ENCODE data around the gene KRTAP10-6.
"Not testable (repeated sequence)": the region's sequence is repeated elsewhere in the genome, so short reads cannot be mapped to it uniquely, and the experiment has no call there.

Gene KRTAP10-6

DNA sequence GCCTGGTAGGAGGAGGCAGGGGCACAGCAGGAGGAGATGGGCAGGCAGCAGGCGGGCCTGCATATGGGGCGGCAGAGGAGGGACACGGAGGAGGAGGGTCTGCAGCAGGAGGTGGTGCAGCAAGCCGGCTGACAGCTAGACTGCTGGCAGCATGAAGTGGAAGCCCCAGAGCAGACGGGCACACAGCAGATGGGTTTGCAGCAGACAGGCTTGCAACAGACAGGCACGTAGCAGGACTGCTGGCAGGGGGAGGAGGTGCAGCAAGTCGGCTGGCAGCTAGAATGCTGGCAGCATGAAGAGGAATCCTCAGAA lies 12.5 kb downstream of the KRTAP10-6 start:
- DNase-seq (ENCODE audit: insufficient read length, low spot score), result no peak
- no peak for FAIRE-seq

DNA sequence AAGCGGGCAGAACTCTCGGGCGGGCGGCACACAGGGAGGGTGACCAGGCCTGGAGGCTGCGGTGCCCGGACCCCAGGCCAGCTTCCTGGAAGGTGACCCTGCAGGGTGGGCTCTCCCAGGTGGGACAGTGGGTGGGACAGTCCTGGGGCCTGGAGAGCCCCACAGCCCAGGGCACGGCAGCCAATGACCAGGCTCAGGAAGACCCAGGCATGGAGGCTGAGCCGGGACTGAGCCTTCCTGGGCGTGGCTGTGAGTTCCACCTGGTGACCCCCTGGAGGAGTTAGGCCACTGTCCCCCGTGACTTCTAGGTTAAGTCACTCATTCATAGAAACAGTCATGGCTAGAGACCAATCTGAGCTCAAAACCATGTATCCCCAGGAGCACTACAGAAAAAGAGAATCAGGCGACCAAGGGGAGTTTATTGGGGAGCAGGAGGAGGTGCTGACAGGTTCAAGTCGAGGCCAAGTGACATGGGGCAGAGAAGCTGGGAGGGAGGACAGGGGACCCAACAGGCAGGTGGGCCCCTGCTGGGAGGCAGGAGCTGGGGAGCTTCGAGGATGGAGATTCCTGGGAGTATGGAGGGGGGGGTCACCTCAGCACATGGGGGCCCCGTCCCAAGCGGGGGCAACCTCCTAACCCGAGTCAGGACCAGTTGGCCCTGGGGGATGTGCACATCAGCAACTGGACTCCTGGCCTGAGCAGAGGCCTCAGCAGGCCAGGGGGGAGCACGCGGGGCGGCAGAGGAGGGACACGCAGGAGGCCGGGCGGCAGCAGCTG lies 13.1 kb downstream of the KRTAP10-6 start:
- no peak for FAIRE-seq

DNA sequence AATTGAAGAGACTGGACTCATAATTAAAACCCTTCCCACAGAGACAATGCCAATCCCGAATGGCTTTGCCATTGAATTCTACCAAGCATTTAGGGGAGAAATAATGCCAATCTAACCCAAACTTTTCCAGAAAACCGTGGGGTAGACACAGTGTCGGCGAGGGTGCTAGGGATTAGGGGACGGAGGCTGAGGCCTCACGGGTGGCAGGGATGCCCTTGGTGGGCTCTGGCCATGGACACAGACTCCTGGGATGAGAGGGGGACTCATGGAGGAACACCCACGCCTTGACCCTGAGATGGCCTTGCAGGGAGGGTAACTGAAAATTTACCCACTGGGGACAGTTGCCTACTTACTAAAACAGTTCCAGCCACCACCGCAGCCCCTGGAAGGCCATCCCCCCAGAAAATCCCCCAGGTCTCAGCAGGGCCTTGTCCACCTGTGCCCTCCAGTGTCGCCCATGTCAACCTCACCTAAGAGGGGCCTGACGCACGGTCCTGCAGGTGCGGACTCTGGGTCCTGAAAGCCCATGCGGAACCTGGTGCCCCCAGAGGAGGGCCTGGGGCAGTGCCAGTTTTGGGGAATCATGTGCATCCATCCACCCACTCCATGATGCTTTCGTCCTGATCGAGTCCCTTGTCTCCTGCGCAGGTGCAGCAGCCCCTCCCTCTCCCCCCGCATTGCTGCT lies 13.8 kb downstream of the KRTAP10-6 start:
- FAIRE-seq (no peak), DNase-seq (ENCODE audit: insufficient read length, low spot score) (no peak)

More for the DNA sequence above, 13.1 kb downstream of the KRTAP10-6 start:
- no peak for DNase-seq (ENCODE audit: insufficient read length, low spot score)

DNA sequence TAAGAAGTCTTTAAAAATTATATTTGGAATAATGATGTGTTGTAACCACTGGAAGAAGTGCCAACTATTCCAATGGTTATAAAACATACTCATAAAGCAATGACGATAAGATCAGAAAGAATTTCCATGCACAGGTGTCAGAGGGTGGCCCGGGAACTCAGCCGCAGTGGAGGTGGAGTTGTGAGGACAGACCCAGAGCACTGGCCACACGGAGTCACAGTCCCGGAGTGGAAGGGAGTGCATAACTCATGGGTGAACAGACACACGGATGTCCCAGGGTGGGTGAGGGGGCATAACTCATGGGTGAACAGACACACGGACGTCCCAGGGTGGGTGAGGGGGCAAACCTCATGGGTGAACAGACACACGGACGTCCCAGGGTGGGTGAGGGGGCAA lies 16.3 kb downstream of the KRTAP10-6 start:
- FAIRE-seq, result no peak
- no peak for DNase-seq (ENCODE audit: insufficient read length, low spot score)

DNA sequence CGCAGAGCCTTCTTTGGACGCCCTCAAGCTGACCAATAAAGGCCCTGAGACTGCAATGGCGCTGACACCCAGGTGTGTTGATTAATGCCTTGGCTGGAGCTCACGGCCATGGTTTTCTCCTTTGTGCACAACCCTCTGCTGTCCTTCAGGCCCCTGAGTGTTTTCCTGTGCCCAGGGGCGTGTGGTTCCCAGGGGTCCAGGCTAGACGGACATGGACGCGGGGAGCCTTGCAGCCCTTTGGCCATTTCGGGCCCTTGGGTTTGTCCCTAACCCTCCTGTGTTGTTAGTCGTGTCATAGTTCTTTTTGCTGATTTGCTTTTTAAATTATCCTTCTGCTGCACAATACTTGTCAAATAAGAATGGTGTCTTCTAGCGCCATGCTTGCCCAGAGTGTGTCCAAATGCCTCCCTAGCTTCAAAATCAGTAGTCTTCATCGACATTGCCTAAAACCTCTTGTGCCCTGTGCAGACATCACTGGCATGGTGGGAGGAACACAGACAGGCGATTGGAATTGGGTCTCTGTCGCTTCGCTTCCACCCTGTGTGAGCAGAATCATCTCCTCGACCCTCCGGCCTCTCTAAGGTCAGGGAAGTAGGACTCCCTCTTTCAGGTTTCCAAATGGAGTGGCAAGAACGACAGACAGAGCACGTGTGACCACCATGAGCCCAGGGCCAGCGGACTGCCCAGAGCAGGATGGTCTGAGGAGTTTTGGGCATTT lies 16.8 kb downstream of the KRTAP10-6 start:
- FAIRE-seq, result no peak
- DNase-seq (ENCODE audit: insufficient read length, low spot score), result no peak

DNA sequence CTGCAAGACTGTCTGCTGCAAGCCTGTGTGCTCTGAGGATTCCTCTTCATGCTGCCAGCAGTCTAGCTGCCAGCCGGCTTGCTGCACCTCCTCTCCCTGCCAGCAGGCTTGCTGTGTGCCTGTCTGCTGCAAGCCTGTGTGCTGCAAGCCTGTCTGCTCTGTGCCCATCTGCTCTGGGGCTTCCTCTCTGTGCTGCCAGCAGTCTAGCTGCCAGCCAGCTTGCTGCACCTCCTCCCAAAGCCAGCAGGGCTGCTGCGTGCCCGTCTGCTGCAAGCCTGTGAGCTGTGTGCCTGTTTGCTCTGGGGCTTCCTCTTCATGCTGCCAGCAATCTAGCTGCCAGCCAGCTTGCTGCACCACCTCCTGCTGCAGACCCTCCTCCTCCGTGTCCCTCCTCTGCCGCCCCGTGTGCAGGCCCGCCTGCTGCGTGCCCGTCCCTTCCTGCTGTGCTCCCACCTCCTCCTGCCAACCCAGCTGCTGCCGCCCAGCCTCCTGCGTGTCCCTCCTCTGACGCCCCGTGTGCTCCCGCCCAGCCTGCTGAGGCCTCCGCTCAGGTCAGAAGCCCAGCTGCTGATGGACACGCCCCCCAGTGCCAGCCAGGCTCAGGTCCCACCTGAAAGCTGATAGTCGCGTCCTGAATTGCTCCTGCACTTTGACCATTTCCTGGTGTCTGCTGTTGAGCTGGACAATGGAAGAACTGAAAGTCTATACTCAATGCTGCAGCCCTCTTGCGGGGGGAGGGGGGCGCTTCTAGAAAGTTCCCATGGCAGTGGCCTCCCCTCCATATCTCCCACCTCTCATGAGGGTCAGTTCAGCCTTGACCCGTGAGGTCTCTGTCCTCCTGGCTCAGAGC lies 17.6 kb downstream of the KRTAP10-6 start:
- FAIRE-seq (no peak), DNase-seq (ENCODE audit: insufficient read length, low spot score) (no peak)

DNA sequence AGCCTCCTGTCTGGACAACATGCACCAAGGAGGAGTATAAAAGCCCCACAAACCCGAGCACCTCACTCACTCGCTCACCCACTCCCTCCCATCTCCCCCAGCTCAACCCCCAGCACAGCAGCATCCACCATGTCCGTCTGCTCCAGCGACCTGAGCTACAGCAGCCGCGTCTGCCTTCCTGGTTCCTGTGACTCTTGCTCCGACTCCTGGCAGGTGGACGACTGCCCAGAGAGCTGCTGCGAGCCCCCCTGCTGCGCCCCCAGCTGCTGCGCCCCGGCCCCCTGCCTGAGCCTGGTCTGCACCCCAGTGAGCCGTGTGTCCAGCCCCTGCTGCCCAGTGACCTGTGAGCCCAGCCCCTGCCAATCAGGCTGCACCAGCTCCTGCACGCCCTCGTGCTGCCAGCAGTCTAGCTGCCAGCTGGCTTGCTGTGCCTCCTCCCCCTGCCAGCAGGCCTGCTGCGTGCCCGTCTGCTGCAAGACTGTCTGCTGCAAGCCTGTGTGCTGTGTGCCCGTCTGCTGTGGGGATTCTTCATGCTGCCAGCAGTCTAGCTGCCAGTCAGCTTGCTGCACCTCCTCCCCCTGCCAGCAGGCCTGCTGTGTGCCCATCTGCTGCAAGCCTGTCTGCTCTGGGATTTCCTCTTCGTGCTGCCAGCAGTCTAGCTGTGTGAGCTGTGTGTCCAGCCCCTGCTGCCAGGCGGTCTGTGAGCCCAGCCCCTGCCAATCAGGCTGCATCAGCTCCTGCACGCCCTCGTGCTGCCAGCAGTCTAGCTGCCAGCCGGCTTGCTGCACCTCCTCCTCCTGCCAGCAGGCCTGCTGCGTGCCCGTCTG lies 18.5 kb downstream of the KRTAP10-6 start, which contains the start of gene KRTAP10-4:
Gene KRTAP10-4 (plus strand): TSS at position 100 of the 827 bp plus-strand sequence. CDS start 30 bp downstream, at position 130.
- FAIRE-seq; DNase-seq (ENCODE audit: insufficient read length, low spot score): not testable (repeated sequence)

DNA sequence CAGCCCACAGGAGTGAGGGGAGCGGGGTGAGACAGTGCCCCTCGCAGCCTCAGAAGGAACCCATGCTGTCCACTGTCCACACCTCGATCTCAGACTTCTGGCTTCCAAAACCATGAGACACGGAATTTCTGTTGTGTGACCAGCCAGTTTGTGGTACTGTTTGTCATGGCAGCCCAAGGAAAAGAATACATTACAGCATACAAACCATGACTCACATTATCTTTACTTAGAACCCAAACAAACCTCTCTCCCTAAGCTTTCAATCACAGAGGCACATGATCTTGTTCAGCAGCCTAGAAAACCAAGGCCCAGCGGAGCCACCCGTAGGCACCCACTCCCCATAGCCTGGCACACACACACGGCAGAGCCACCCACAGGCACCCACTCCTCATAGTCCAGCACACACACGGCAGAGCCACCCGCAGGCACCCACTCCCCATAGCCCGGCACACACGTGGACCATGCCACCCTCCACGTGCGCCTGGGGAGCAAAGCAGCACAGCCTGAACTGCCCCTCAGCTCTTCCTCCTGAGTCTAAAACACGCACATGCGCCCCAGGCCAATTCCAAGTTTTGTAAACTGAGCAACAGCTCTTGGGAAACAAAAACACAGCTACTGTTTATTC lies 19.2 kb downstream of the KRTAP10-6 start:
- FAIRE-seq (no peak), DNase-seq (ENCODE audit: insufficient read length, low spot score) (no peak)

DNA sequence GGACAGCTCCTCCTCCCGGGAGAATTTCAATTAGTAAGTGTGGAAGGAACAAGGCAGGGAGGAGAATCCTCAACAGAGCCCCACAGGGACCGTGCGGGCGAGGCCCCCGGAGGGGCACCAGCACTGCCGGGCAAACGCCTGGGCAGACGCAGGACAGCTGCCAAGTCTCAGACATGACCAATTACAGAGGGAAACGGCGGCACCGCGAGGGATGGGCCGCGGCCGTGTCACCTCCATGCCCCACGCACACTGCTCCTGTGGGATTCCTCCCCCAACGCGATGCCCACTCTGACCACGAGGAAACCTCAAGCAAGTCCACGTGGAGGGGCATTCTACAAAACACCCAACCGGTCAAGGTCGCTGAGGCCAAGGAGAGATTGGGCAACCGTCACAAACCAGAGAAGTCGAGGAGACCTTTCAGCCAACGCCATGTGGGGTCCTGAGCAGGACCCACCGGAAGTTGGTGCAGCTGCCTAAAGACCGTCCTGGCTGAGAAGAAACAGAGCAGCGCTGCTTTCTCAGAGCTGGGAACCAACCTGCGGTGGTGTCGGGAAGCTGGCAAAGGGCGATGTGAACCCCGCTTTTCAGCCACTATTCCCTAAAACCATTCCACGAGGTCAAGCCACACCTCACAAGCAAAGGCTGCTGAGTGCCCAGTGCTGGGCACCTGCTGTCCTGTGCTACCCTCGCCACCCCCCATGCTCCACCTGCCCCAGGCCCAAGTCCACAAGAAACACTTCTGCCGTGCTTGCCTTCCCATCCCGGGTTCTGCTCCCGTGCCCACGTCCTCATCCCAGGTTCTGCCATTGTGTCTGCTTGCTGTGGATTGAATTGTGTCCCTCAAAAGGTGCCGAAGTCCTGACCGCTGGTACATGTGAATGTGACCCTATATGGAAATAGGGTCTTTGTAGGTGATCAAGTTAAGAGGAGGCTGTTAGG lies 20.2 kb downstream of the KRTAP10-6 start:
- FAIRE-seq (no peak), DNase-seq (ENCODE audit: insufficient read length, low spot score) (no peak)

DNA sequence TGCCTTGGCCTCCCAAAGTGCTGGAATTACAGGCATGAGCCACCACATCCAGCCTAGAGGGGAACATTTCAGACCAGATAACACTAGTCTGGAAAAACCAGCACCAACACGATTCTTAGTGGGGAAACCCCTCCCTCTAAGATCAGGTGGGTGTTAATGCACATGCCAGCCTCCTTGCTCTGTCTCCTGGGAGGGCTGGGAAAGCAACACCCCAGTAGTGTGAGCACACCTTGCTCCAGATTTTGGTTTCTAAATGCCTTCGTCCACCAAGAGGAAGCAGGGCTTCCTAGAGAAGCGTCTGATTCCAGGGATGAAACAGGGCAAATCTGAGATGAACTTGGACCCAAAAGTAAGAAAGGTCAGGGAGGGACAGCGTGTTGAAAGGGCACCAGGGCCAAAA lies 21.0 kb downstream of the KRTAP10-6 start:
- FAIRE-seq, result no peak
- no peak for DNase-seq (ENCODE audit: insufficient read length, low spot score)

DNA sequence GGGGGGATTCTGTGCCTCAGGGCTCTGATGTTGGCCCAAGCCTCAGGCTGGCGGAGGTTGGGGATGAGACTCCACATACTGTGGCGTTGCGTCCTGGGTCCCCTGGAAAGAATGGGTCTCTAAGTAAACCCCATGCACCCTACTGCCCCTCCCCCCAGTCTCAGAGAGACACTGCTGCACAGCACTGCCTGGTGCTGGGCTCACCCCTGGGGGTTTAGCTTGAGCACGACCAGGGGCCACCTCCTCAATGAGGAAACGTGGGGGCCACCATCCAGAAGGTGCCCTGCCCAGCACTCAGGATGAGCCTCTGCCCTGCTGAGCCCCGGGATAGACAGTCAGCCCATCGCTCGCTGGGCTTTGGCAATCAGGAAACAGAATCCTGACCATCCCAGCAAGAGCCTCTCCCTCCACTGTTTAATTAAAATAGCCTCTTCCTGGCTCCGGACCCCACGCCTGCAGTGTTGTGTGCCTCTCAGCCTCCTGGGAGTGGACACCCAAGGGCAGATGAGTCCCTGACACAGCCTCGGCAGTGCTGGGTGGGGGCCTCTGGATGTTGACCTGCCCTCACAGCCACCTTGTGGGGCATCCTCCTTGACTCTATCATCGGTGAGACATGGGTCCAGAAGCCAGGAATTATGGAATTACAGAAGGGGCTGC lies 22.3 kb downstream of the KRTAP10-6 start:
- no peak for DNase-seq (ENCODE audit: insufficient read length, low spot score)
- no peak for FAIRE-seq

DNA sequence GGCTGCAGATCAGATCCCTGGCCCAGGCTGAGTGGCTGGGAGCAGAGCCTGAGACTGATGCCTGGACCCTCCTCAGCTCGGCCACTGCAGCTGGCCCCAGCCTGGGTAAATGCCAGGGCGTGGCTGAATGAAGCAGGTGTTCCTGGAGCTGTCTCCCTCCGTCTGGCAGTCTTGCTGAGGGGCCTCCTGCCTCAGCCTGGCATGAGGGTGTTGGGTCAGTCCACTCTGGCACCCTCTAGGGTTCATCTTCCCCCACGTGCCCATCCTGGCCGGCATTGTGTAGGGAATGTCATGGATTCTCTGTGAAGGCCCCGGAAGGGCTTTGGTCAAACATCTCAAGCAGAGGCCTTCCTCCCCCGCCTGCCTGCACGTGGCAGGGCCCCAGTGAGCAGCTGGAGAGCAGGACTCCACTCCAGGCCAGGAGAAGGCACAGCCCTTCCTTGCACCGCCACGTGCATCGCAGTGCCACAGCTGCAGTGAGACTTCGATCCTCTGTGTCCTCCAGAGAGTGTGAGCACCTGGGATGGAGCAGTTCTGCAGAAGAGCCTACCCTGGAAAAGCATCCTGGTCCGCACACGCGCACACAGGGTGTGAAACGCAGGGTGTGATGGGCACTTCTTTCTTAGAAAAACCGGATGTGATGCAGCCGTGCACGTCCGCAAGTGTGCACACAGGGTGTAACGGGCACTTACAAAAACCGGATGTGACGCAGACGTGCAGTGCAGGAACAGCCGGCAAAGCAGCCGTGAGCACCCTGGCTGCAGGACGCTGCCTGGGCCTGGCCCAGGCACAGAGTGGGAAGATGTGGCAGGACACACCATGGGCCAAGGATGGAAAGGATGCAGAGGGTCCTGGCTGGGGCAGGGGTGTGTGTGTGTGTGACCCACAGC lies 23.4 kb downstream of the KRTAP10-6 start:
- DNase-seq (ENCODE audit: insufficient read length, low spot score) (no peak), FAIRE-seq (no peak)

DNA sequence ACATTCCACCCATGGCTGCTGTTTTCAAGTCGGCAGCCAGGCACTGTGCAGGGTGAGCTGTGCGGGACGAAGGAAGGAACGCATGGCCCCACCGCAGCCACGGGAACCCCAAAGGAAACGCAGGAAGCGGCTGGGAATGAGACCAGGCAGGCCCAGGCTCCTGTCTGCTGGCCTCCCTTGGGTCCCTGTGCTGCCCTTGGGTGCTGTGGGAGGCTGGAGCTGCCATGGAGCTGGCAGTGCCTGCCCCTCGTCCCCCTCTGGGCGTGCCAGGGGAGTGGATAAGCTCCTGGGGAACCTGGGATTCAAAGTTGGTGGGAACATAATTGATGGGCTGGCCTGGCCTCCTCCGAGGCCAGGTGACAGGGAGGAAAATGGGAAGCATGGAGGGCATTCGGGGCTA lies 24.0 kb downstream of the KRTAP10-6 start:
- no peak for FAIRE-seq
- DNase-seq (ENCODE audit: insufficient read length, low spot score), result no peak

DNA sequence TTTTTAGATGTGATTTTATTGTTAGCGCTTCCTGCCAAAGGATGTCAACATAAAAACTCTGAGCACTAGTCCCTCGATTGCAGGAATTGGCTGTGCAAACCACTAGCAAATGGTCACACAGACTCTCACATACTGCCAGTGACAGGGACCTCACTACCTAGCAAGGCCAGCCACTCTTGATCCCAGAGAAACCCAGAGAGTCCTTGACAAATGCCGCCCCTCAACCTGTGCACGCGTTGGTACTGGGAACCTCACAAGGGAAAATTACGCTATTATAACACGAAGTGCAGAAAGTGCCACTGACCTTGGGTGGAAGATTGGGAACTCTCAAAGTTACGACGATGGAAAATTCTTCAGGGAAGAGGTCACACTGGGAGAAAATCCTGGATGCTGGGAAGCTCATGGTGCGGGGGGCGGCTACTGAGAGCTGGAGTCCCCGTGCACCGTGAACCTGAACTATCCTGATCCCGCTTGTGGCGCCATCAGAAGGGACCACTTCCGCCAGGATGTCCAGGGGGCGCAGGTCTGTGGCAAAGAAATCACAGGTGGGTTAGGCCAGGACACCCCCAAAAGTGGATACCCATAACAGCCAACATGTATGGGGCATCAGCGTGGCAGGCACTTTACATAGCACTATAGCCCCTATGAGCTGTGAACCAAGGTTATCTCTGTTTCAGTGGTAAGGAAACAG lies 24.7 kb downstream of the KRTAP10-6 start:
- DNase-seq (ENCODE audit: insufficient read length, low spot score), result no peak
- no peak for FAIRE-seq

DNA sequence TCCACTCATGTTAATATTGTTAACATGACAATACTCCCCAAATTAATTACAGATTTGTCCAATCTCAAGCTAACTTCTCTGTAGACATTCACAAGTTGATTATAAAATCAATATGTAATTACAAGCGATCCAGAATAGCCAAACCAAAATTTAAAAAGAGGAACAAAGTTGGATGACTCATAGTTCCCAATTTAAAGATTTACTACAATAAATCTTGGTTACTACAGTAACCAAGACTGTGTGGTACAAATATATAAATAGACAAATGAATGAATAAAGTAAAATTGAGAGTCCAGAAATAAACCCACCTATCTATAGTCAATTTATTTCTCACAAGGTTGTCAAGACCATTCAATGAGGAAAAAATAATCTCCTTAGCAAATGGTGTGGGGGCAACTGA lies 25.9 kb downstream of the KRTAP10-6 start:
- DNase-seq (ENCODE audit: insufficient read length, low spot score), result no peak
- FAIRE-seq, result no peak

DNA sequence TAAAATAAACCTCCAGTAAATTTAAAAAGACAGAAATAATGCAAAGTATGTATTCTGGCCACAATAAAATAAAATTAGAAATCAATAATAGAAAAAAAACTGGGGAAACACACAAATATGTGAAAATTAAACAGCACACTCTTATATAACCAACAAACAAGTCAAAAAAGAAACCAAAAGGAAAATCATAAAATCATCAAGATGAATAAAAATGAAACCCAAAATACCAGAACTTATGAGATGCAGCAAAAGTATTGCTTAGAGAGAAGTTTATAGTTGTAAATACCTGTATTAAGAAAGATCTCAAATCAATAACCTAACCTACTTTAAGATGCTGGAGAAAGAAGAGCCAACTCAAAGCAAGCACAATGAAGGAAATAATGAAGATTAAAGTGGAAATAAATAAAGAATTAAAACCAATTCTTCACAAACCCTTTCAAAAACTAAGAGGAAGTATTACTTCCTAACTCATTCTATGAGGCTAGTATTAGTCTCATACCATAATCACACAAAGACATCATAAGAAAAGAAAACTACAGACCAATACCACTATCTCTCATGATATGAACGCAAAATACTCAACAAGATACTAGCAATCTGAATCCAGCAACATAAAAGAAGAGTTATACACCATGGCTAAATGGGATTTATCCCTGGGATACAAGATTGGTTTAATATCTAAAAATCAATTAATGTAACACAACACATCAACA lies 27.3 kb downstream of the KRTAP10-6 start:
- FAIRE-seq (no peak), DNase-seq (ENCODE audit: insufficient read length, low spot score) (no peak)
